ENCODE data around the gene ISL1.

DNA sequence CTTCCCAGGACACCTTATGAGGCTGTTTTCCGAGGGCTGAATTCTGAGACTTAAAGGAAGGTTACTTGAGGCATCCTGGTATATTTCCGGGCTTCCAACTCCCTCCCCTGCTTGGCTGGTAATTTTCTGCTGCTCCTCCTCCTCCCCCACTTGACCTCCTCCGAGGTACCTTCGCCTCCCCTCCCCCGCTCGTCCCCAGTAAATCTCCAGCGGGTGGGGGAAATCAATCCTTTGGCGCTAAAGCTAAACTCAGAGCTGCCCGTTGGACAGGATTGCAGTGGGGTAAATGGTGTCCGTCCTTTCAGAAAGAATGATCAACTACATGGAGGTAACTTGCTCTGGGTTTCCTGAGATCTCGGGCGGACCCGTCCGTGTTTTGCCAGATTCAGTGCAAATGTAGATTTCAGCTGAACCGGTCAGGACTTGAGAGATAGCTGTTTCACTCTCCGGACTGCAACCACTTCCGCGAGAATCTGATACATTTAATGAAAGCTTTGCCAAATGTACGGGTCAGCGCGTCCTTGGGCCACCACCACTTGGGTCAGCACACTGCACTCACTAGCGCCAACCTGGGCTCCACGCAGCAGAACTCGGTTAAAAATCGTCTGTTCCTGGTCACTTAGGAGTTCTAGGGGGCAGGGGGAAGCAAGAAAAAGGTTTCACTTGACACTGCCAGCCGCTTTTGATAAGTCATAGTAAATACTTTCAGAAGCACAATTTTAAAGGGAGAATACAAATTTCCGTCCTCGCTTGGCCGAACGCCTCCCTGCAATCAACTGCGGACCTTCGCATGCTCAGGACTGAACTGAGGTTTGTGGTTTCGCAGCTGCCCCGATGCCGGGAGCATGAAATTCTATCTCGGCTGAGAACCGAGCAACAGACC is 4.6 kb upstream of the ISL1 start:
- TF ChIP-seq, protein P1, sequence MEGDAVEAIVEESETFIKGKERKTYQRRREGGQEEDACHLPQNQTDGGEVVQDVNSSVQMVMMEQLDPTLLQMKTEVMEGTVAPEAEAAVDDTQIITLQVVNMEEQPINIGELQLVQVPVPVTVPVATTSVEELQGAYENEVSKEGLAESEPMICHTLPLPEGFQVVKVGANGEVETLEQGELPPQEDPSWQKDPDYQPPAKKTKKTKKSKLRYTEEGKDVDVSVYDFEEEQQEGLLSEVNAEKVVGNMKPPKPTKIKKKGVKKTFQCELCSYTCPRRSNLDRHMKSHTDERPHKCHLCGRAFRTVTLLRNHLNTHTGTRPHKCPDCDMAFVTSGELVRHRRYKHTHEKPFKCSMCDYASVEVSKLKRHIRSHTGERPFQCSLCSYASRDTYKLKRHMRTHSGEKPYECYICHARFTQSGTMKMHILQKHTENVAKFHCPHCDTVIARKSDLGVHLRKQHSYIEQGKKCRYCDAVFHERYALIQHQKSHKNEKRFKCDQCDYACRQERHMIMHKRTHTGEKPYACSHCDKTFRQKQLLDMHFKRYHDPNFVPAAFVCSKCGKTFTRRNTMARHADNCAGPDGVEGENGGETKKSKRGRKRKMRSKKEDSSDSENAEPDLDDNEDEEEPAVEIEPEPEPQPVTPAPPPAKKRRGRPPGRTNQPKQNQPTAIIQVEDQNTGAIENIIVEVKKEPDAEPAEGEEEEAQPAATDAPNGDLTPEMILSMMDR (IDR thresholded peaks at IDR 0.05; ENCODE audit: insufficient read depth, low read length, poor library complexity, severe bottlenecking): no peak
- TF ChIP-seq EZH2phosphoT487 (conservative IDR thresholded peaks at IDR 0.05; ENCODE audit: low read length): no peak

All from SU-DHL-6 (cell line).